ENCODE measurements around the gene DHX36. TPM values are rescaled to one million over a fixed set of nuclear protein-coding genes. Genes with fewer than 3 reads are reported as not detected.

Gene DHX36
- total RNA-seq, 1 experiment from 2014 or later = 37.1 TPM

DNA sequence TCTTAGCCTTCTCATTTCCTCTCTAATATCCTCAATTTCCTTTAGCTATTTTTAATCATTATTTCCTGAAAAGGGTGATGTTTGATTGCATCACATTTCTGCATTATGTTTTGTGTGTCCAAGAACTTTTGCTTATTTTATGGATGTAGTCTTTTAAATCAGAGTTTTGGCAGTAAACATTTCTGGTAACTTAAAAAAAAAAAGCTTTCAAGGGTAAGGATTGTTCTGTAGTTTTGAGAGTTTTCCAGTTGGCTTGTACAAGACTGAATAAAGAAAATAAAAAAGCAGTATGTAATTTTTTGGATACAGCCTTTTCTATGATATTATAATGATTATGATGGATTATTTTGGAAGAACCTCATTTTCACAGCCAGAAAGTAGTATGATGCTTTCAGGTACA is 99.4 kb downstream of the DHX36 start:
- DNase-seq (ENCODE audit: extremely low read depth, low read depth) = no peak

DNA sequence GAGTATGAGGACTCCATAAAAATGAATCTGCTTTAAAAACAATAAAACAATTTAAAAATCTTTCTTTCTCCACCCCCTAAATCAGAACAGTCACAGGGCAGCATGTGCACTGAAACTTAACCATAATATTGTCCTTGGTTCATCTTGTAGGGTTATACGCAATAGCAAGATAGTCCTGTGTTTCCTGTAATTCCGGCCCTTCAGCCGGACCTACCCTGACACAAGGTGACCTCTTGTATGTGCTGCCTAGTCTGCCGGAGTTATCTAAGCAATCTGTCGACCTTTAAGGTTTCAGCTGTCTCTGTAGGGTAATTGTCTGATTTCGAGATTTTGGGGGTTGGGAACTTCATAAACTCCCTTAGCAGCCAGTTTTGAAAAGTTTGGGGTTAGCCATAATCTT is 99.9 kb downstream of the DHX36 start:
- DNase-seq (ENCODE audit: extremely low read depth, low read depth) = no peak

DNA sequence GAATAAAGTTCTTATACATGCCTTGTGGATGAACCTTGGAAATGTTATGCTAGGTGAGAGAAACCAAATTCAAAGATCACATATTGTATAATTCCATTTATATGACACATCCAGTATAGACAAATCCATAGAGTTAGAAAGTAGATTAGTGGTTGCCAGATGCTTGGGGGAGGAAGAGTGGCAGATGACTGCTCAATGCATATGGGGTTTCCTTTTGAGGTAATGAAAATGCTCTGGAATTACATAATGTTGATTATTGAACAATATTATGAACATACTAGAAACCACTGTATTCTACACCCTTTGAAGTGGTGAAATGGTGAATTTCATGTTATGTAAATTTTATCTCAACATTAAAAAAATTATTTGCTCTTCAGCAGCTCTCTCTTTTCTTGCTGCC is 100.8 kb downstream of the DHX36 start:
- DNase-seq (ENCODE audit: extremely low read depth, low read depth) = no peak

Small RNA genes within 50 kb of the gene (small RNA-seq; reads per million reads assigned to genes)
- 0.02 to 0.06 reads per million in 2 experiments for gene RF01210

Other genes with a start within 250 kb of the DHX36 start
- gene ARHGEF26, start 203.1 kb downstream of the DHX36 start, total RNA-seq (2014; rRNA removed; shearing (Covaris generic)) = 2.9 and 3.1 TPM in 2 replicates
- gene GPR149, start 105.7 kb upstream of the DHX36 start, total RNA-seq (2014; rRNA removed; shearing (Covaris generic)) = not detected in 2 replicates